IMR-90 (cell line): ENCODE results near the gene CWC27. TPM values are rescaled to one million over a fixed set of nuclear protein-coding genes. Genes with fewer than 3 reads are reported as not detected.

ENCODE experiments used
- ATAC-seq: fragments of 200-7000 bp; cut with Tn5 transposase; 2 replicates; pipeline ENCODE4 v1.9.1; 2020; ENCODE audit warnings: low read depth, mild to moderate bottlenecking, moderate library complexity
- BruUV-seq: library from RNA; stranded (reverse); fragments of 400-500 nt; replicated peaks from 2 replicates; lab custom pipeline; 2021; lab: Mats Ljungman, UMichigan
- CTCF ChIA-PET: fragments of 300-600 bp; formaldehyde crosslinking; extraction: SDS; loops from one replicate; lab custom pipeline; 2021; ENCODE audit warnings: antibody characterized with exemption; lab: Yijun Ruan, JAX
- POLR2A ChIA-PET: fragments of 300-600 bp; sonication (Branson Sonifier 250); formaldehyde crosslinking; loops from one replicate; lab custom pipeline; 2022; ENCODE audit warnings: antibody characterized with exemption; ENCODE audit not compliant: unreplicated experiment; lab: Charles Lee
- DNase-seq: peaks from one replicate; pipeline ENCODE4 v3.0.0; 2013
- H2AFZ ChIP-seq: replicated peaks from 2 replicates; pipeline ENCODE3; 2013; ENCODE audit warnings: low read length, mild to moderate bottlenecking; ENCODE audit not compliant: poor library complexity
- H2AK5ac ChIP-seq: 2 replicates; pipeline ENCODE4 v1.6.1; 2013; ENCODE audit warnings: low read depth, low read length, inconsistent platforms
- H2AK9ac ChIP-seq: replicated peaks from 2 replicates; pipeline ENCODE3; 2013; ENCODE audit warnings: mild to moderate bottlenecking, low read depth, low read length, moderate library complexity; ENCODE audit not compliant: poor library complexity
- H2BK120ac ChIP-seq: 2 replicates; pipeline ENCODE4 v1.6.1; 2013; ENCODE audit warnings: low read depth, low read length, inconsistent platforms
- H2BK15ac ChIP-seq: 3 replicates; pipeline ENCODE4 v1.6.1; 2013; ENCODE audit warnings: low read depth, low read length, inconsistent platforms
- H2BK20ac ChIP-seq: 2 replicates; pipeline ENCODE4 v1.6.1; 2013; ENCODE audit warnings: low read depth, mild to moderate bottlenecking, inconsistent platforms, low read length, moderate library complexity
- H2BK5ac ChIP-seq: 2 replicates; pipeline ENCODE4 v1.6.1; 2013; ENCODE audit warnings: mild to moderate bottlenecking, low read depth, low read length, inconsistent platforms; ENCODE audit not compliant: poor library complexity, severe bottlenecking
- H3K14ac ChIP-seq: replicated peaks from 2 replicates; pipeline ENCODE4 v1.6.1; 2013; ENCODE audit warnings: low read depth, low read length, inconsistent platforms
- H3K18ac ChIP-seq: 2 replicates; pipeline ENCODE4 v1.6.1; 2013; ENCODE audit warnings: low read depth, low read length, control low read depth
- H3K23ac ChIP-seq: 2 replicates; pipeline ENCODE4 v1.6.1; 2013; ENCODE audit warnings: low read depth, low read length, inconsistent platforms
- H3K27ac ChIP-seq: 2 replicates; pipeline ENCODE4 v1.5.1; 2013; ENCODE audit warnings: mild to moderate bottlenecking, control low read depth, low read length; ENCODE audit not compliant: insufficient read depth
- H3K27me3 ChIP-seq: 2 replicates; pipeline ENCODE4 v1.6.1; 2013; ENCODE audit warnings: low read length; ENCODE audit not compliant: control insufficient read depth, insufficient read depth
- H3K36me3 ChIP-seq: 2 replicates; pipeline ENCODE4 v1.6.1; 2013; ENCODE audit warnings: low read length, mixed read lengths; ENCODE audit not compliant: control insufficient read depth, insufficient read depth
- H3K4ac ChIP-seq: 2 replicates; pipeline ENCODE4 v1.6.1; 2013; ENCODE audit warnings: low read depth, low read length, inconsistent platforms
- H3K4me1 ChIP-seq: 2 replicates; pipeline ENCODE4 v1.6.1; 2013; ENCODE audit warnings: low read length, mixed read lengths; ENCODE audit not compliant: control insufficient read depth, insufficient read depth
- H3K4me2 ChIP-seq: 2 replicates; pipeline ENCODE4 v1.6.1; 2013; ENCODE audit warnings: low read depth, mild to moderate bottlenecking, control low read depth, low read length, moderate library complexity
- H3K4me3 ChIP-seq: 2 replicates; pipeline ENCODE4 v1.5.1; 2013; ENCODE audit warnings: low read depth, mild to moderate bottlenecking, control low read depth, low read length, moderate library complexity; ENCODE audit not compliant: insufficient read depth
- H3K56ac ChIP-seq: 2 replicates; pipeline ENCODE4 v1.6.1; 2013; ENCODE audit warnings: low read length, inconsistent platforms; ENCODE audit not compliant: insufficient read depth; ENCODE audit errors: extremely low read depth
- H3K79me1 ChIP-seq, 2 experiments: 2 replicates each; pipeline ENCODE4 v1.6.1; 2013; ENCODE audit warnings: low read length in 2 of 2, inconsistent platforms in 1 of 2, low read depth in 1 of 2
- H3K9ac ChIP-seq: 2 replicates; pipeline ENCODE4 v1.6.1; 2013; ENCODE audit warnings: low read depth, low read length, control low read depth
- H3K9me1 ChIP-seq: 2 replicates; pipeline ENCODE4 v1.6.1; 2013; ENCODE audit warnings: low read length, inconsistent platforms; ENCODE audit not compliant: insufficient read depth
- H3K9me3 ChIP-seq: 2 replicates; pipeline ENCODE4 v1.6.1; 2013; ENCODE audit warnings: low read length; ENCODE audit not compliant: control insufficient read depth, insufficient read depth
- H4K20me1 ChIP-seq: 2 replicates; pipeline ENCODE4 v1.6.1; 2013; ENCODE audit warnings: low read length, inconsistent platforms; ENCODE audit not compliant: insufficient read depth
- H4K5ac ChIP-seq: 2 replicates; pipeline ENCODE4 v1.6.1; 2013; ENCODE audit warnings: mild to moderate bottlenecking, low read depth, low read length, control low read depth
- H4K8ac ChIP-seq, 2 experiments: 2 replicates each; pipeline ENCODE4 v1.6.1; 2013; ENCODE audit warnings: low read depth in 2 of 2, low read length in 2 of 2, control low read depth in 1 of 2, inconsistent platforms in 1 of 2
- H4K91ac ChIP-seq: 2 replicates; pipeline ENCODE4 v1.6.1; 2013; ENCODE audit warnings: low read depth, low read length, inconsistent platforms; ENCODE audit not compliant: insufficient read depth
- ELK1 ChIP-seq: fragments of 150-350 bp; IDR thresholded peaks from 2 replicates; pipeline ENCODE4 v1.6.1; 2016; ENCODE audit warnings: low read depth, mild to moderate bottlenecking, low read length, moderate library complexity, borderline replicate concordance
- FOS ChIP-seq: fragments of 150-350 bp; IDR thresholded peaks from 2 replicates; pipeline ENCODE4 v1.6.1; 2016; ENCODE audit warnings: low read depth, low read length
- MAFK ChIP-seq: IDR thresholded peaks from 2 replicates; pipeline ENCODE4 v1.6.1; 2012; ENCODE audit warnings: low read depth, low read length, improper control_type of control experiment
- MAZ ChIP-seq: IDR thresholded peaks from 2 replicates; pipeline ENCODE4 v1.6.1; 2012; ENCODE audit warnings: low read depth, mild to moderate bottlenecking, low read length, improper control_type of control experiment, moderate library complexity, borderline replicate concordance
- MXI1 ChIP-seq: IDR thresholded peaks from 2 replicates; pipeline ENCODE4 v1.6.1; 2012; ENCODE audit warnings: low read depth, mild to moderate bottlenecking, low read length, moderate library complexity, borderline replicate concordance
- NFE2L2 ChIP-seq: fragments of 150-350 bp; IDR thresholded peaks from 2 replicates; pipeline ENCODE4 v1.6.1; 2016; ENCODE audit warnings: low read depth, mild to moderate bottlenecking, low read length
- POLR2A ChIP-seq: IDR thresholded peaks from 2 replicates; pipeline ENCODE4 v1.6.1; 2012; ENCODE audit warnings: mild to moderate bottlenecking, low read depth, low read length
- RAD21 ChIP-seq: IDR thresholded peaks from 2 replicates; pipeline ENCODE4 v1.6.1; 2012; ENCODE audit warnings: low read length, improper control_type of control experiment
- RCOR1 ChIP-seq: IDR thresholded peaks from 2 replicates; pipeline ENCODE4 v1.6.1; 2012; ENCODE audit warnings: mild to moderate bottlenecking, low read length, improper control_type of control experiment; ENCODE audit not compliant: insufficient replicate concordance
- SMC3 ChIP-seq: fragments of 150-350 bp; IDR thresholded peaks from 2 replicates; pipeline ENCODE4 v1.6.1; 2016; ENCODE audit warnings: low read depth, mild to moderate bottlenecking, antibody characterized with exemption, low read length, moderate library complexity
- USF2 ChIP-seq: fragments of 150-350 bp; IDR thresholded peaks from 2 replicates; pipeline ENCODE4 v1.6.1; 2017; ENCODE audit warnings: mild to moderate bottlenecking, antibody characterized with exemption, low read length, low read depth
- WGBS, 2 experiments: methylation state at CpG; one replicate each; pipeline versions ENCODE4 v1.1.5 to v1.1.7; 2013; ENCODE audit warnings: missing lambda C conversion rate in 2 of 2; ENCODE audit not compliant: insufficient read length in 1 of 2; ENCODE audit errors: extremely low coverage in 2 of 2; 5-methylcytosine and 5-hydroxymethylcytosine counted together
- dilution Hi-C: fragments of 300-500 bp; cut with HindIII; formaldehyde crosslinking; loops from one replicate; pipeline ENCODE4 v1.14.3; 2018; ENCODE audit warnings: low sequenced_read_pairs; ENCODE audit not compliant: unreplicated experiment
- in situ Hi-C: fragments of 300-500 bp; cut with MboI; formaldehyde crosslinking; loops from 3 replicates; pipeline ENCODE4 v1.14.3; 2019; ENCODE audit warnings: low sequenced_read_pairs, inconsistent platforms, mixed read lengths
- intact Hi-C: fragments of 100-400 bp; cut with micrococcal nuclease; formaldehyde crosslinking; loops from 2 replicates; pipeline ENCODE4 v1.10.0; 2022
- polyA plus RNA-seq, 3 experiments: library from polyadenylated mRNA; depleted of rRNA; stranded (reverse); fragments of >200 nt; gene quantifications; 2 replicates each; pipeline ENCODE4 v1.2.3, GENCODE V29; 2012; ENCODE audit warnings: low replicate concordance in 1 of 3
- total RNA-seq: library from RNA; depleted of rRNA; stranded (reverse); fragments of >200 nt; gene quantifications from 2 replicates; pipeline ENCODE4 v1.2.3, GENCODE V29; 2012
- TF ChIP-seq, protein P1 (sequence below): conservative IDR thresholded peaks from 2 replicates; pipeline ENCODE4 v1.5.1; 2012; ENCODE audit warnings: mild to moderate bottlenecking, low read depth, low read length, improper control_type of control experiment

The CWC27 gene
- total and polyA plus RNA-seq, 2 of the 4 experiments (the other 2 are of a cell fraction): 13.3 to 17.1 TPM

GRCh38 chr5:64987768-64988167, 219.0 kb downstream of the CWC27 start:
- Histone ChIP-seq H3K4me2 (no peak overlapping the region), H2BK20ac (no peak overlapping the region), H3K14ac (no peak overlapping the region), H3K23ac (no peak overlapping the region), H4K20me1 (no peaks in the 10 kb centered on the region), H3K36me3 (no peaks in the 10 kb centered on the region), H3K4me3 (no peak overlapping the region), H2BK5ac (no peak overlapping the region), H3K27me3 (no peaks in the 10 kb centered on the region), H2BK15ac (no peak overlapping the region), H3K4ac (no peak overlapping the region), H4K8ac (no peak overlapping the region), H3K9ac (no peak overlapping the region), H3K27ac (no peak overlapping the region), H3K79me1 (no peaks in the 10 kb centered on the region), H3K4me1 (no peaks in the 10 kb centered on the region), H2BK120ac (no peak overlapping the region), H3K18ac (no peak overlapping the region), H3K56ac (no peak overlapping the region), H2AFZ (no peak overlapping the region), H4K91ac (no peak overlapping the region), H3K9me3 (no peaks in the 10 kb centered on the region), H2AK5ac (no peak overlapping the region), H4K5ac (no peak overlapping the region), H3K9me1 (no peaks in the 10 kb centered on the region), H2AK9ac (no peak overlapping the region)
- ATAC-seq (no peak), DNase-seq (no peak)
- no TSS peak for BruUV-seq
- in situ Hi-C loops: no loop called here
- TF ChIP-seq MAZ: no peak
- no peak for TF ChIP-seq RCOR1
- no peak for TF ChIP-seq POLR2A
- TF ChIP-seq MXI1: no peak
- TF ChIP-seq FOS: no peak
- TF ChIP-seq, protein P1, sequence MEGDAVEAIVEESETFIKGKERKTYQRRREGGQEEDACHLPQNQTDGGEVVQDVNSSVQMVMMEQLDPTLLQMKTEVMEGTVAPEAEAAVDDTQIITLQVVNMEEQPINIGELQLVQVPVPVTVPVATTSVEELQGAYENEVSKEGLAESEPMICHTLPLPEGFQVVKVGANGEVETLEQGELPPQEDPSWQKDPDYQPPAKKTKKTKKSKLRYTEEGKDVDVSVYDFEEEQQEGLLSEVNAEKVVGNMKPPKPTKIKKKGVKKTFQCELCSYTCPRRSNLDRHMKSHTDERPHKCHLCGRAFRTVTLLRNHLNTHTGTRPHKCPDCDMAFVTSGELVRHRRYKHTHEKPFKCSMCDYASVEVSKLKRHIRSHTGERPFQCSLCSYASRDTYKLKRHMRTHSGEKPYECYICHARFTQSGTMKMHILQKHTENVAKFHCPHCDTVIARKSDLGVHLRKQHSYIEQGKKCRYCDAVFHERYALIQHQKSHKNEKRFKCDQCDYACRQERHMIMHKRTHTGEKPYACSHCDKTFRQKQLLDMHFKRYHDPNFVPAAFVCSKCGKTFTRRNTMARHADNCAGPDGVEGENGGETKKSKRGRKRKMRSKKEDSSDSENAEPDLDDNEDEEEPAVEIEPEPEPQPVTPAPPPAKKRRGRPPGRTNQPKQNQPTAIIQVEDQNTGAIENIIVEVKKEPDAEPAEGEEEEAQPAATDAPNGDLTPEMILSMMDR: no peak
- TF ChIP-seq MAFK: no peak
- TF ChIP-seq USF2: no peak
- no peak for TF ChIP-seq SMC3
- TF ChIP-seq NFE2L2: no peak
- TF ChIP-seq ELK1: no peak
- TF ChIP-seq RAD21: no peak
- POLR2A ChIA-PET: no interaction called here
- intact Hi-C loops: no loop called here
- dilution Hi-C loops: no loop called here
- WGBS, 2 experiments: no CpG with 5 or more reads among the region's 1 CpG
- CTCF ChIA-PET: interaction anchor here (0.7 kb wide), 1 partner anchor 44 kb away, joined by 3 read pairs; no protein-coding TSS in a partner anchor
